GM19324 (cell line): ENCODE results near the gene NMNAT2.
"Not testable (repeated sequence)": the region's sequence is repeated elsewhere in the genome, so short reads cannot be mapped to it uniquely, and the experiment has no call there.

Source experiments
- ATAC-seq: cut with Tn5 transposase; IDR thresholded peaks from one replicate; pipeline ENCODE4 v1.9.1; 2021; ENCODE audit warnings: mild to moderate bottlenecking, moderate library complexity; ENCODE audit not compliant: unreplicated experiment, low FRiP score

NMNAT2 gene

GRCh38 chr1:183417772-183418491 lies at the start of gene NMNAT2:
TSS of gene NMNAT2 (minus strand) at chr1:183418380. CDS start at chr1:183418267, 113 bp downstream.
- no peak for ATAC-seq

GRCh38 chr1:183467687-183468086 lies 49.5 kb upstream of the NMNAT2 start:
- no peak for ATAC-seq

- no peak for ATAC-seq
Observed at GRCh38 chr1:183466781-183467180, 48.6 kb upstream of the NMNAT2 start.

- ATAC-seq = no peak
Observed at GRCh38 chr1:183463566-183463965, 45.4 kb upstream of the NMNAT2 start.

GRCh38 chr1:183461350-183461749 lies 43.2 kb upstream of the NMNAT2 start:
- ATAC-seq = no peak

- ATAC-seq = no peak
Observed at GRCh38 chr1:183460596-183460995, 42.4 kb upstream of the NMNAT2 start.

- ATAC-seq = no peak
Observed at GRCh38 chr1:183457449-183457848, 39.3 kb upstream of the NMNAT2 start.

GRCh38 chr1:183456826-183457225 lies 38.6 kb upstream of the NMNAT2 start:
- no peak for ATAC-seq

GRCh38 chr1:183454377-183454776 lies 36.2 kb upstream of the NMNAT2 start:
- no peak for ATAC-seq

- no peak for ATAC-seq
Observed at GRCh38 chr1:183450093-183450492, 31.9 kb upstream of the NMNAT2 start.

- no peak for ATAC-seq
Observed at GRCh38 chr1:183449223-183449770, 31.1 kb upstream of the NMNAT2 start.

- ATAC-seq = no peak
Observed at GRCh38 chr1:183444243-183444642, 26.1 kb upstream of the NMNAT2 start.

GRCh38 chr1:183443466-183443865 lies 25.3 kb upstream of the NMNAT2 start:
- ATAC-seq = no peak

- ATAC-seq = no peak
Observed at GRCh38 chr1:183443011-183443410, 24.8 kb upstream of the NMNAT2 start.

GRCh38 chr1:183438060-183438459 lies 19.9 kb upstream of the NMNAT2 start:
- no peak for ATAC-seq

GRCh38 chr1:183435497-183435896 lies 17.3 kb upstream of the NMNAT2 start:
- no peak for ATAC-seq

- ATAC-seq = no peak
Observed at GRCh38 chr1:183433703-183434102, 15.5 kb upstream of the NMNAT2 start.

GRCh38 chr1:183432548-183432875 lies 14.3 kb upstream of the NMNAT2 start:
- ATAC-seq = no peak

GRCh38 chr1:183431840-183432547 lies 13.8 kb upstream of the NMNAT2 start:
- ATAC-seq = no peak

GRCh38 chr1:183427591-183427990 lies 9.4 kb upstream of the NMNAT2 start:
- not testable (repeated sequence) for ATAC-seq

GRCh38 chr1:183424691-183425090 lies 6.5 kb upstream of the NMNAT2 start:
- ATAC-seq = no peak

- ATAC-seq = no peak
Observed at GRCh38 chr1:183423541-183423940, 5.4 kb upstream of the NMNAT2 start.
